ENCODE data around the gene KIF1A. TPM values are rescaled to one million over a fixed set of nuclear protein-coding genes. Genes with fewer than 3 reads are reported as not detected.

The KIF1A gene
- polyA plus RNA-seq, 1 donor (not counting 4 experiments of a cell fraction or from before 2014, with no cell fraction given), result not detected

GRCh38 chr2:240799033-240799820 is 20.8 kb downstream of the KIF1A start:
- H3K79me2 ChIP-seq (ENCODE audit: control insufficient read depth, insufficient read depth, low read length), result no peaks in the 10 kb centered on the region
- H3K9ac ChIP-seq (ENCODE audit: control insufficient read depth, extremely low read depth, insufficient read depth, low read length), result no peak overlapping the region
- H3K4me1 ChIP-seq (ENCODE audit: control insufficient read depth, extremely low read depth, insufficient read depth, low read length), result no peaks in the 10 kb centered on the region
- H3K9me3 ChIP-seq (ENCODE audit: control insufficient read depth, low read depth, low read length), result no peaks in the 10 kb centered on the region
- H3K4me3 ChIP-seq (ENCODE audit: control insufficient read depth in 2 of 3, extremely low read depth in 1 of 3, insufficient read depth in 2 of 3, low read depth in 1 of 3, low read length in 3 of 3), result no peak overlapping the region
- H3K27me3 ChIP-seq (ENCODE audit: control insufficient read depth, extremely low read depth, insufficient read depth, low read length), result peaks cover 44% of the 10 kb centered on the region
- FAIRE-seq (no peak), DNase-seq (ENCODE audit: low read depth, low spot score) (no peak)
- dilution Hi-C loops (cut with MboI; ENCODE audit: extremely low pct_ligation_motif_present, low sequenced_read_pairs), result no loop called here
- no peaks in the 10 kb centered on the region for H3K9me1 ChIP-seq (ENCODE audit: control insufficient read depth, extremely low read depth, insufficient read depth, low read length)
- H3K27ac ChIP-seq (ENCODE audit: control insufficient read depth, insufficient read depth, low read length), result no peak overlapping the region
- H2AFZ ChIP-seq (ENCODE audit: control insufficient read depth, low read length), result no peak overlapping the region
- H3K36me3 ChIP-seq (ENCODE audit: control insufficient read depth in 2 of 2, extremely low read depth in 1 of 2, insufficient read depth in 2 of 2, low read length in 2 of 2), result no peaks in the 10 kb centered on the region
- TF ChIP-seq, protein P1, sequence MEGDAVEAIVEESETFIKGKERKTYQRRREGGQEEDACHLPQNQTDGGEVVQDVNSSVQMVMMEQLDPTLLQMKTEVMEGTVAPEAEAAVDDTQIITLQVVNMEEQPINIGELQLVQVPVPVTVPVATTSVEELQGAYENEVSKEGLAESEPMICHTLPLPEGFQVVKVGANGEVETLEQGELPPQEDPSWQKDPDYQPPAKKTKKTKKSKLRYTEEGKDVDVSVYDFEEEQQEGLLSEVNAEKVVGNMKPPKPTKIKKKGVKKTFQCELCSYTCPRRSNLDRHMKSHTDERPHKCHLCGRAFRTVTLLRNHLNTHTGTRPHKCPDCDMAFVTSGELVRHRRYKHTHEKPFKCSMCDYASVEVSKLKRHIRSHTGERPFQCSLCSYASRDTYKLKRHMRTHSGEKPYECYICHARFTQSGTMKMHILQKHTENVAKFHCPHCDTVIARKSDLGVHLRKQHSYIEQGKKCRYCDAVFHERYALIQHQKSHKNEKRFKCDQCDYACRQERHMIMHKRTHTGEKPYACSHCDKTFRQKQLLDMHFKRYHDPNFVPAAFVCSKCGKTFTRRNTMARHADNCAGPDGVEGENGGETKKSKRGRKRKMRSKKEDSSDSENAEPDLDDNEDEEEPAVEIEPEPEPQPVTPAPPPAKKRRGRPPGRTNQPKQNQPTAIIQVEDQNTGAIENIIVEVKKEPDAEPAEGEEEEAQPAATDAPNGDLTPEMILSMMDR (optimal IDR thresholded peaks at IDR 0.05 in 1 of 3, IDR thresholded peaks at IDR 0.05 in 1 of 3, conservative IDR thresholded peaks at IDR 0.05 in 1 of 3; ENCODE audit: extremely low read depth in 1 of 3, insufficient read depth in 2 of 3, low read length in 3 of 3), result no peak
- no peak for TF ChIP-seq EZH2 (IDR thresholded peaks at IDR 0.05; ENCODE audit: low read length)
- H3K4me2 ChIP-seq (ENCODE audit: control insufficient read depth, extremely low read depth, insufficient read depth, low read depth, low read length), result no peak overlapping the region
- no peaks in the 10 kb centered on the region for H4K20me1 ChIP-seq (ENCODE audit: control insufficient read depth, extremely low read depth, insufficient read depth, low read length)

DNA sequence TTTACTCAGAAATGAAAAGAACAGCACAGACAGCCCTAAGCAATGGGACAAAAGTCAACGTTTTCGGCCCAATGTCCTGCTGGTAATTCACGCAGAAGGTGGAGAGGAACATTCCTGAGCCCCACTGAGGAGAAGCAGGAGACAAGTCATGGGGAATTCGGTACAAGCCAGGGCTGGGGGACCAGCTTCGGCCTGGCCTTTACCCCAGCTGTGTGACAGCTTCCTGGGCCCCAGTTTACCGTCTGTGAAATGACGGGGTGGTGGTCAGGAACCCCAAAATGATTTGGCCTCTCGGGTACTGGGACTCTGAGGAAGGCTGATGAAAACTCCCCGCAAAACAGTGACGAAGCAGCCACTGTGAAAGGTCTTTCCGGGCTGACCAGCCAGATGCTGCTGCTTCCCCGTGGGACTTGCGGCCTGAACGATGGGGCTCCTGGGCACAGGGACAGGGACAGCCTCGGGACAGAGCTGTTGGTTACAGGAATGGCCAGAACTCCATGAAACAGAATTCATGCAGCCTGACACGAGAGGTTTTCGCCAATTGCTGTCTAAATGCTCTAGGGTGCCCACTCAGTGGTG is 21.6 kb downstream of the KIF1A start:
- DNase-seq (ENCODE audit: low read depth, low spot score) (no peak), FAIRE-seq (no peak)
- Histone ChIP-seq H3K36me3 (ENCODE audit: control insufficient read depth in 2 of 2, extremely low read depth in 1 of 2, insufficient read depth in 2 of 2, low read length in 2 of 2) (no peaks in the 10 kb centered on the region), H3K79me2 (ENCODE audit: control insufficient read depth, insufficient read depth, low read length) (no peaks in the 10 kb centered on the region), H3K27me3 (ENCODE audit: control insufficient read depth, extremely low read depth, insufficient read depth, low read length) (peaks cover 44% of the 10 kb centered on the region), H3K4me2 (ENCODE audit: control insufficient read depth, extremely low read depth, insufficient read depth, low read depth, low read length) (no peak overlapping the region), H3K9me3 (ENCODE audit: control insufficient read depth, low read depth, low read length) (no peaks in the 10 kb centered on the region), H3K4me3 (ENCODE audit: control insufficient read depth in 2 of 3, extremely low read depth in 1 of 3, insufficient read depth in 2 of 3, low read depth in 1 of 3, low read length in 3 of 3) (no peak overlapping the region), H3K27ac (ENCODE audit: control insufficient read depth, insufficient read depth, low read length) (no peak overlapping the region), H3K9ac (ENCODE audit: control insufficient read depth, extremely low read depth, insufficient read depth, low read length) (no peak overlapping the region), H3K9me1 (ENCODE audit: control insufficient read depth, extremely low read depth, insufficient read depth, low read length) (no peaks in the 10 kb centered on the region), H4K20me1 (ENCODE audit: control insufficient read depth, extremely low read depth, insufficient read depth, low read length) (no peaks in the 10 kb centered on the region), H2AFZ (ENCODE audit: control insufficient read depth, low read length) (no peak overlapping the region), H3K4me1 (ENCODE audit: control insufficient read depth, extremely low read depth, insufficient read depth, low read length) (no peaks in the 10 kb centered on the region)
- no peak for TF ChIP-seq EZH2 (IDR thresholded peaks at IDR 0.05; ENCODE audit: low read length)
- TF ChIP-seq, protein P1 (optimal IDR thresholded peaks at IDR 0.05 in 1 of 3, IDR thresholded peaks at IDR 0.05 in 1 of 3, conservative IDR thresholded peaks at IDR 0.05 in 1 of 3; ENCODE audit: extremely low read depth in 1 of 3, insufficient read depth in 2 of 3, low read length in 3 of 3), result no peak
- dilution Hi-C loops (cut with MboI; ENCODE audit: extremely low pct_ligation_motif_present, low sequenced_read_pairs), result no loop called here
